Stimulated activated CD4-positive, alpha-beta T cell treated with anti-CD3 and anti-CD28 coated beads, Interleukin-1b, Interleukin-23, amount 100 ng/mL, for 4 hours (primary cell): ENCODE data around the gene PVALB.
A peak's percentile ranks its signal among the peaks of the same experiment; 100 is the strongest.

ENCODE experiments used
- DNase-seq, 2 donors: peaks; one replicate each; pipeline ENCODE4 v3.0.0-alpha.2; 2020; ENCODE audit warnings: low read depth in 2 of 2

PVALB gene, protein sequence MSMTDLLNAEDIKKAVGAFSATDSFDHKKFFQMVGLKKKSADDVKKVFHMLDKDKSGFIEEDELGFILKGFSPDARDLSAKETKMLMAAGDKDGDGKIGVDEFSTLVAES

DNA sequence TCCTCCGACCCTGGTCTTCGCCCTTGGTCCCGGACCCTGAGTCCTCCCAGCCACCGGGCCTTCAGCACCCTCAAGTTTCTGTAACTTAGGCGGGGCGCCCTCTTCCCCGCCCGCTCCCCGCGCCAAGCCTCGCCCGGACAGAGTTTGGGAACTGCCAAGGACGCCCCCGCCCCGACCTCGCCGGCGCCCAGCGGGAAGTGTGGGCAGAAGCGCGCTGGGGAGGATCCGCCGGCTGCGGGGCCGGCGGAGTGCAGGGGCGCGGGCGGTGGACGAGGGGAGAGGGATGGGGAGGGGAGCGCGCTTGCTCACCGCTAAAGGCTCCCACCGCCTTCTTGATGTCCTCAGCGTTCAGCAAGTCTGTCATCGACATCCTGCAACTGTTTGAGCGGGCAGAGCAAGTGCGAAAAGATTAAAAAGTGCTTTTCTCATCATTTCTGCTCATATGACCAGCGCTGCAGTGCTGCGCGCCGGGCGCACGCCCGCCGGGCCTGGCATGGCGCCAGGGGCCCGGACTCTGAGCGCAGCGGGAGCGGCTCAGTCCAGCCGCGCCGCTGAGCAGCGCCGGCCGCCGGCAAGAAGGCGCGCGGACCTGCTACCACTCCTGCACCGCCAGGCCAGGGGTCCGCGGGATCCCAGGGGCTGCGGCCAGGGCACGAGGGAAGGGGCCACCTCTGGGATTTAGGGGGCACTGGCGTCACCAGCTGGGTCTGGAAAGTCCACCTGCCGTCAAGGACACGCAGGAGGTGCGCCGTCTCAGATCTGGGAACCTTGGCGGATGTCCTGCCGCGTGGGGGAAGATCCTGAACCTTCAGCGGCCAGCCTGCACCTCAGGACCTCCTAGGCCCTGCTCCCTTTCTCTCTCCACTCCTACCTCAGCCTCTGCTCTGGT, at the start of gene PVALB:
Gene PVALB (minus strand): TSS at position 400 of the 889 bp plus-strand sequence. CDS start 30 bp downstream, at position 370.
- no peak for DNase-seq

DNA sequence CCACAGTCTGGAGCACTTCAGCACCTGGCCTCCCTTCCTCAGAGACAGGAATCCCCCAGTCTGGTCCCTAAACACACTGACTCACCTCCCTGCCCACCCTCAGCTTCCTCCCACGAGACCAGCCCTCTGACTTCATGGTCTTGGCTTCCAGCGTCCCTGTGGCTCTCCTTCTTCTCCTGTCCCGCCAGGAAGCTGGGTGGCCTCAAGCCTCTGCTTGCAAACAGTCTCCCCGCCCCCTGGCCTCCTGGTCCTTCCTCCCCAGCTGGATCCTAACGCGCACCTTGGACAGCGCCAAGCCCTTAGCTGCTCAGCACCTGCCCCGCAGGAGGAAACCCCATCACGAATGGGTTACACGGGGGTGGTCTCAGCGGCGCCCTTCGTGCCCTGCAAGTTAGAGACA, 48.5 kb upstream of the PVALB start:
- DNase-seq: no peak

DNA sequence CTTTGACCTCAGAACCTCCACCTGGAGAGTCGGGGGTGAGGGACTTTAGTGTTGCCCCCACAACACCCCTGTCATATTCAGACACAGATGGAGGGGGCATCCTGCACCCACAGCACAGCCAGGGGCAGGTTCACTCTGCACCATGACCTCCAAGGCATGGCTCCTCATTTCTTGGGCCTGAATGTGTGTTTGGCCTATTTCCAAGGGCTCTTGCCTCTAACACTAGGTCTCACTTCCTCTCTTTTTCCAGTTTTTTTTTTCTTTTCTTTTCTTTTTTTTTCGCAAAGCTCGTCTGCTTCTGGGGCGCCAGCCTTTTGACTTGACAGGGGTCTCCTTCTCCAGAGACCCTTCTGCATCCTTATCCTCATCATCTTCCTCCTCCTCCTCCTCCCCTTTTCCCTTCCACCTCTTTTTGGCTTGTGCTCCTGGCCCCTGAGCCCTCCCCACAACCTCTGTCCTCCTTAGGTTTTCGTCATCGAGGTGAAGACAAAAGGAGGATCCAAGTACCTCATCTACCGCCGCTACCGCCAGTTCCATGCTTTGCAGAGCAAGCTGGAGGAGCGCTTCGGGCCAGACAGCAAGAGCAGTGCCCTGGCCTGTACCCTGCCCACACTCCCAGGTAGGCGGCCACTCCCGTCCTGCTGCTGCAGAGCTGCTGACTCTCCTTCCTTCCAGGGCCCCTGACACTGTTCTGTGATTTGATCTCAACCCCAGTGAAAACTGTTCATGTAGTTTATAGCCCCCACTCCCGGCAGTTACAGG, 47.8 kb upstream of the PVALB start:
- no peak for DNase-seq

DNA sequence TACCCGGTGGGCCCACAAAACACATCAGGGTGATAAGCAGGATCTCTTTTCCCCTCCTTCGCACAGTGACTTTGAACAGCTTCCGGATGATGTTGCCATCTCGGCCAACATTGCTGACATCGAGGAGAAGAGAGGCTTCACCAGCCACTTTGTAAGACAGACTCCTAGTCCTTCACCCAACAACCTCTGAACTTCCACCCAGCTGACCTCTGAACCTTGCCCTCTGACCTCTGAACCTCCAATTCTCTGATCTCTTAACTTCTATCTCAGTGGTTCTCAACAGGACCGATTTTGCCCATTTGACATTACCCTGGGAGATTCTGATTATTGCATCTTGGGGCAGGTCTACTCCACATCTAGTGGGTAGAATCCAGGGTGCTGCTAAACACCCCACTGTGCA, 47.1 kb upstream of the PVALB start:
- DNase-seq: no peak

DNA sequence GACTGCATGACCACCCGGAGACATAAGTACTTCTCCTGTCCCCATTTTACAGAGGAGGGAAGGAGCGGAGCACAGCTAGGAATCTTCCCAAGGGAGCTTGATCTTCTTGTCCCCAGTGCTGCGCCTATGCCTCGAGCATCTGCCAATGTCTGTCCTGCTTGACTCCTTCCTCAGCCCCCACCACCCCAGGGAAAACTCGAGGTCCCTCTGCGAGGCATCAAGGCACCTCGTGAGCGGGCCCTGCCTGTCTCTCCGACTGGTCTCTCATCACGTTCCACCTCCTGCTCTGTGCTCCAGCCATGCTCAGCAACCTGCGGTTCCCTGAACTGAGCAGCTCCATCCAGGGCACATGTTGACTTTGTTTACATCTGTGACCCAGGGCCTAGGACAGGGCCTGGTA, 46.4 kb upstream of the PVALB start:
- DNase-seq: no peak

DNA sequence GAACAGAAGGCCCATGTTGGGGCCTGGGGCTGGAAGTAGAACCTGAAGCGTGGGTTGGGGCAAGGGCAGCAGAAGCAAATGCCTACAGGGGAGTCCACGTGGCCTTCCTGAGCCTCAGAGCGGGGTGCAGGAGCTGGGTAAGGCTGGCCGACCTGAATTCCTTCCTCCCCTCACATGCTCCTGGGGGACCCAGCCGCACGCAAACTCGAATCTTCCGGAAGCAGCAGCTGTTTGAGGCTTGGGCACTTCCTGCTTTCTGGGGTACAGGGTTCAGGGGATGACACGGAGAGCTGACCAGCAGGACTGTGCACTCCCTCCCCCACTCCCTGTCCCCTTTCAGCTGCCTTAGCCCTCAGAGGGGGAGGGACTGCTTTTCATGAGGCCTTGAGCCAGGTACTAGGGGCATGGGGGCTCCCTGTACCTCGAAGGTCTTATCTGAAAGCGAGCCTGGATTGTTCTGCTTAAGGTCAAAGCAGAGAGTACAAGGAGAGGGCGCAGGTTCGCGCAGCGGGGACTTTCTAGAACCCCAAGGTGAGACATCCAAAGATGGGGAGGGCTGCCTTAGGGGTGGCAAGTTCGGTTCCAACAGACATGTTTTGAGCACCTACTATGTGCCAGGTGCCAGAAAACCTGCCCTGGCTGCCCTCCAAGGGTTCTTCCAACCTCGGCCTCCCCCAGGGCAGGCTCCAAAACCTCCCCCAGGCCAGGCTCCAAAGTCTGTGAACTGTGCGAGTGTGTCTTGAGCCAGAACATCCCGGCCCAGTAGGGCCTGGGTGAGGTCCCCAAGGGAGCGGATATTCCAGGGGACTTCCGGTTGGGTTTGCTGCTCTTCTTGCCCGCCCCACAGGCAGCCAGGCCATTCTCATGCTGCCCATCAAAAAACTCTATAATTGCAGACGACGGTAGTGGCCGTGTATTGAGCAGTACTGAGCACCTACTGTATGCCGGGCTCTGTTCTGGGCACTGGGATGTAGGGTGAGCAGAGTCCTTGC, 45.7 kb upstream of the PVALB start:
- no peak for DNase-seq

DNA sequence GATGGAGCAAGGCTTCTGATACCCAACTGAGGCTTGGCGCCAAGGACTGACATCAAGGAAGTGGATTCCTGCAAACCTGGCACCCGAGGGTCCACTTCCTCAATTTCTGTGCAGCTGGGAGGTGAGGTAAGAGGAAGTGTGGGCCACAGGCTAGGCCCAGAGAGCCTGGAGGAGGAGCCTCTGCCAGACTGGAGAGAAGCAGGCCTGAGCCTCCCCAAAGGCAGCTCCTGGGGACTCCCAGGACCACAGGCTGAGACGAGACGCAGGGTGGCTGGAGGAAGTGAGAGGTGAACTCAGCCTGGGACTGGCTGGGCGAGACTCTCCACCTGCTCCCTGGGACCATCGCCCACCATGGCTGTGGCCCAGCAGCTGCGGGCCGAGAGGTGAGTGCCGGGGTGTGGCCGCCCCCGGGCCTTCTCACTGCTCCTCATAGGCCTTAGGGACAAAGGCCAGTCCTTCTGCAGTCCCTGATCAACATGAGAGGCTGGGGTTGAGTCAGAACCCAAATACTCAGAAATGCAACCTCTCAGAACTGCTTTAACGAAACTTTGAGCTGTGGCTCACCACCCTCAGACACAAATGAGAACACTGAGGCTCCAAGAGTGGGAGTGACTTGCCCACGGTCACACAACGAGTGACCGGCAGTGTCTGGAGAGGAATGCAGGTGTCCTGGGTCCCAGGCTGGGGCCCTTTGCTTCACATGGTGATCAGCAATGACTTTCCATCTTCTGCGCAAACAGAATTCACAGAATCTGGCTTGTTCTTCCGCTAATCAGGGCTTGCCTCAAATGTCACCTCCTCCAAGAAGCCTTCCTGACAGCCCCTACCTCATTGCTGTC, 44.2 kb upstream of the PVALB start, which contains the start of gene NCF4:
Gene NCF4 (plus strand): TSS at position 186 of the 839 bp plus-strand sequence. CDS start 166 bp downstream, at position 352.
- no peak for DNase-seq

DNA sequence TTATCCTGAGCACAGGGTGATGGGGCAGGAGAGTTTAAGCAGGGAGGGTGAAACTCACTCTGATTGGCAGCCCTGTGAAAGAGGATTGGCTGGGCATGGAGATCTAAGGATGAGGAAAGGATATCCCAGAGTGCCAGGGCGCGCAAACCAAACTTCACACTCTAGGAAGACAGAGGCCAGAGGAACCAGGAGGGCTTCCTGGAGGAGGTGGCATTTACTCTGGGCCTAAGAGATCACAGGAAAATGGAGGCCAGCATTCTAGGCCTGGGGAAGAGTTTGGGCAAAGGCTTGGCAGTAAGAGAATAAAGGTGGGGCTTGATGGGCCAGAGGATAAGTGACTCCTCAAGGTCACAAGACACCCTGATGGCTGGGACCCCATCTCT, 43.6 kb upstream of the PVALB start:
- DNase-seq: no peak

DNA sequence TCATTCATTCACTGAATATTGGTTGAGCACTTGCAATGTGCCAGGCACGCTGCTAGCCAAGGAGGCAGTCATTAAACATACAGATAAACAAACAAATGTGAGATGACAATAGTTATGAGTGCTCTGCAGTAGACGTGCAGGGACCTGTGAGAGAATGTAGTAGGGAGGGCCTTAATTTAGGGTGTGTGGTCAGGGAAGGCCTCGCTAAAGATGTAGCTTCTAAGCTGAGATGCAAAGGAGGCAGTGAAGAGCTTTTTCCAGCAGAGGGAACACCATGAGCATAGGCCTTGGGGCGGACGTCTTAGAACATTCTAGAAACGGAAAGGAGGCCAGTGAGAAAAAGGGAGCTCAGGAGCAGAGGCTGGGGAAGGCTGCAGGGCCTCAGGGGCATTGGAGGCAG, 43.2 kb upstream of the PVALB start:
- DNase-seq: no peak

DNA sequence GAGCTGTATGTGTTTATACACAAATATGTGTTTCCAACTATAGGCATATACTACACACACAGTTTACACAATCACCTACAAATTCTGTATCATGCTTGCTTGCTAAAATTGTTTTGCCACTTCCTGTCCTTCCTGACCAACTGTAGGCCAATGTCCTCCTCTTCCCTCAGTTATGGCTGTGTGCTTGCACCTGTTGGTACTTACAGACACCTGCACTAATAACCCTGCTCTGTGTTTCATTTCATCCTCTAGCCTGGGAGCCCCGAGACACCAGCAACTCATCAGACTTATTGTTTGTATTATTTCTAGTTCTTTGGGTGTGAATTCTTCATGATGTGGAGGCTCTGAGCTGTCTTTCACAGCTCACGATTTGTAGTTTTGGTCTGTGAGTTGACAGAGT, 42.1 kb upstream of the PVALB start:
- DNase-seq: no peak

DNA sequence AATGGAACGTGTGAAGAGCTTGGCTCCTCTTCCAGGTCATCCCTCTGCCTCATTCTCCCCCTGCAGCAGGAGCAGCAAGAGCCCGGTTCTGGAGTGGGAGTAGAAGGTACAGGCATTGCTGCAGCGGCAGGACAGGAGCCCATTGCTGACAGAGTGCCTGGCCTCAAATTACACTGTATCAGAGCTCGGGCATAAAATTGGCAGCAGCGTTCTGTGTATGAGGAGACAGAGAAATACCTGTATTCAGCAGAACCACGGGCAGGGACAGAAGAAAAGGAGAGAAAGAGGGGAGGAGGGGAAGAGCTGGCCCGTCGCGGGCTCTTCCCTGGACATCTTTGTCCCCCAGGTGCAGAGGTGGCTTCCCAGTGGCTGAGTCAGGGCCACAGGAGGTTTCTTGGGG, 41.3 kb upstream of the PVALB start:
- no peak for DNase-seq

DNA sequence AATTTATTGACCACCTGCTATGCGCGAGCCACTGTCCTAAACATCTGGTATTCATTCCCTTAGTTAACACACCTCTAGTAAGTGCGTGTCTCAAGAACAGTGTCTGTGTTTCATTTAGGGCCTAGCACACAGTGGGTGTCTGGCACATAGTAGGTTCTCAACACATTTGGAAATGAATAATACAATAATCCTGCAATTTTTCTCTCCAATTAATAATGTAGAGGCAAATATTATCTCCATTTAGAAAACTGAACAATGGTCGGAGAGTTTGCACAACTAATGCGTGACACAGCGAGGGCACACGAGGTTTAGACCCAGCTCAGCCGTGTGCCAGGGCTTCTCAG, 39.9 kb upstream of the PVALB start:
- no peak for DNase-seq

DNA sequence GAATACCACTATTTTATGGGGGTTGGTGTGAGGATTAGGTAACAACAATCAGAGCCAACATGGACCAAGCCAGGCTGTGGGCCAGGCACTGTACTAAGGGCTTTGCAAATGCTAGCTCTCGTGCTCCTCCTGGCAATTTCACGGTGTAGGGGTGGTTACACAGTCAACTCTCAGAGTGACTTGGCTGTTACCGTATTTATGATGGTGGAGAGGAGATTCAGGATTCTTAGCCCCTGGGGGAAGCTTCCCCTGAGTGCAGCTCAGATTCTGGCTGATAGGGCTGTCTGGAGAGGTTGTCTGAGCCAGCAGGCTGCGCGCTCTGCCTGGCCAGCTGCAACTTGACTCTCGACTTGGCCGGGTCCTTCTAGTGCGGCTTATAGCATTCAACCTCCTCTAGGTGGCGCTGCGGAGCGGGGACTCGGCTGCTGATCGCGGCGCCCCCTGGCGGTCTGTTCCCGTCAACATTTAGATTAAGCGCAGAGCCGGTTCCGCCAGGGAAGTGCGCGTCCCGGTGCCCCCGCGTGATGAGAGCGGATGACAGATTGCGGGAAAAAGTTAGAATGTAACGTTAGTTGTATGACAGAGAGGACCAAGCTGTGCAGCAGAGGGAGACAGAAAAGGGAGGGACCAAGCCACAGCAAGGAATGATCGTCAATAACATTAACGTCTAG, 39.4 kb upstream of the PVALB start:
- peak; percentile 96 for DNase-seq

DNA sequence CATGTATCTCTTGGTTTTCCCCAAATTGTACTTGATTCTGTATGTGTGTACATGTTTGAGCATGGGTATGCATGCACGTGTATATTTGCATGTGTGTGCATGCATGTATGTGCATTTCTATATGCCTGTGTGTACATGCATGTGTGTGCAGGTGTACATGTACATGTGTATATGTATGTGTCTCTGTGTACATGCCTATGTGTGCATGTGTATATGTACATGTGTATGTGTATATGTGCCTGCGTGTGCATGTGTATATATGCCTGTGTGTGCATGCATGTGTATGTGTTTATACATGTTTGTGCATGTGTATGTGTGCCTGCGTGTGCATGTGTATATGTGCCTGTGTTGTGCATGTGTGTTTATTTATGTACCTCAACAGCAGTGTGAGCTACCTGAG, 38.6 kb upstream of the PVALB start:
- DNase-seq: no peak

DNA sequence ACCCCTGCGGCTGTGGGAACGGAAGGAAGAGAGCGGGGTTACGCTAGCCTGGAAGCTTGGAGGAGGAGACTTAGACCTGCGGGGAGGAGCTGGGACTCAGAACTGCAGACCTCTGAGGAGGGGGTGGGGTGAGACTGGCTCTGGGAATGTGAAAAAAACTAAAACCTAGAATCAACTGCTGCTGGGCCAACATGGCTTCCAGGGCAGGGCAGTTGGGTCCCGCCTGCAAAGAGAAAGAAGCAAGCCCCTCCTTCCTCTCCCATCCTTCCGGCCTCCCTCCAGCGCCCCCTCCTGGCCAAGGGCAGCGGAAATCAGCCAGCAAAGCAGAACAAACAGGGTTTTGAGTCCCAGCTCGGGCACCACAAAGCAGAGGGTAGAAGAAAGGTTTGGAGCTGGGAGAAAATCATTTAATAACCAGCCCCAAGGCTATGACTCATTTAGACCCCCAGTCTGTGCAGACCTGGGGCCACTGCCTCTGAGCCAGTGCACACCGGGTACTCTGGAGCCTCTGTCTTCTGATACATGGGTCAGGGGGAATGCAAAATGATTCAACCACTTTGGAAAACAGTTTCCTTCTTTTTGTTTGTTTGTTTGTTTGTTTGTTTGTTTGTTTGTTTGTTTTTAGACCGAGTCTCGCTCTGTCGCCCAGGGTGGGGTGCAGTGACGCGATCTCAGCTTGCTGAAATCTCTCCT, 36.7 kb upstream of the PVALB start:
- peak; percentile 78 to 86 for DNase-seq

DNA sequence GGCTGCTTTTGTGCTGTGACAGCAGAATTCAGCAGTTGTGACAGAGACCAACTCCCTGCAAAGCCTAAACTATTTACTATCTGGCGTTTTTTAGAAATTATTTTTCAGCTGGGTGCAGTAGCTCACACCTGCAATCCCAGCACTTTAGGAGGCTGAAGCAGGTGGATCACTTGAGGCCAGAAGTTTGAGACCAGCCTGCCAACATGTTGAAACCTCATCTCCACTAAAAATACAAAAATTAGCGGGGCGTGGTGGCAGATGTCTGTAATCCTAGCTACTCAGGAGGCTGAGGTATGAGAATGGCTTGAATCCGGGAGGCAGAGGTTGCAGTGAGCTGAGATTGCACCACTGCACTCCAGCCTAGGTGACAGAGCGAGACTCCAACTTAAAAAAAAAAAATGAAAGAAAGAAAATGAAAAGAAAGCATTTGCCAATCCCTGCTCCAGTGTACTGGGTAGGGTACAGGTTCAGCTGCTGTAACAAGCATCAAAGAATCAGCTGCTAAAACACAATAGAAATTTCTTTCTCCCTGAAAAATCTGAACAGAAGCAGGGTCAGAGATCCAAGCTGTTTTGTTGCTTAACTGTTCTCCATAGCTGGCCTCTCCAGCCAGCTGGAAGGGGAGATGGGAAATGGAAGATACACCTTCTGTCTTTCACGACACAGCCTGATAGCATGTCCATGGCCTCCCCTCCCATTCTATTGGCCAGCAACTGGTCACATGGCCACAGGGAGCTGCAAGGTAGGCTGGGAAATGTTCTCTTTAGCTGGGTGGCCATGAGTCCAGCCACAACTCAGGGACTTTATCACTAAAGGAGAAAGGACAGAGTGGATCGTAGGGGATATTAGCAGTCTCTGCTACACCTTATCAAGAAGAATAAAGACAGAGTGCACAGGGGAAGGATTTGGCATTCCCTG, 35.5 kb upstream of the PVALB start:
- DNase-seq: no peak

DNA sequence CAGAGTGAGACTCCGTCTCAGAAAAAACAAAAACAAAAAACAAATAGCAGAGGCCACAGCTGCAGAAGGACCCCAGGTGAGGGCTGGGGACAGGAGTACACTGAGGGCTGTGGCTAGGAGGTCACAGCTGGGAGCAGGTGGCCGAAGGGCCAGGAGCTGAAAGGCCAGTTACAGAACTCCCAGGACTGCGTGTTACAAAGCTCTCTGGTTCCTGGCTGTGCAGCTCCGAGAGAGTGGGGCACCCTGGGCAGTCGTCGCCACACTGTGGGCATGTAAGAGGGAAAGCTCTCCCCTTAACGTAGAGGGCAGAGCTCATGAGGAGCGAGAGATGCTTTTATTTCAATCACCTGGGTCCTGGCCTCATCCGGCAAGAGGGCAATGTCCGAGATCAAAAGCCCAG, 33.8 kb upstream of the PVALB start:
- DNase-seq: no peak

DNA sequence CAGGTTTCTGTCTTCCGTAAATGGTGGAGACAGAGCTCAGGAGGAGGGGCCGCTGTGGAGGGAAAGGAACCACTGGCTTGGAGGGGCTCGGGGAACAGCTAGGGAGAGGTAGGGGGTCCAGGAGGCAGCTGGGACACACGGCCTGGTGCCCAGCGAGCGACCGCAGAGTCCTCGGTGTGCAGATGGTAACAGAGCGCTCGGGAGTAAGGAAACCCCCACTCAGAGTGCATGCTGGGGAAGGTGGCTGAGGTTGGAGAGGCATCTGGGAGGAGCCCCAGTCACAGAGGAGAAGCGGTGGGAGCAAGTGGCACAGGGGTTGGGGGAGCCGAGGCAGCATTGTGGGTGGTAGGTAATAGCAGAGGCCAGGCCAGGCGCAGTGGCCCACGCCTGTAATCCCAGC, 33.2 kb upstream of the PVALB start:
- DNase-seq: no peak
